Suppressor macrophage treated with lipopolysaccharide for 1 hour (primary cell): ENCODE measurements around the gene HMCES.

Experiments
- DNase-seq, 3 donors: peaks; one replicate each; pipeline ENCODE4 v3.0.0-alpha.2; 2020 to 2022

Gene HMCES, protein sequence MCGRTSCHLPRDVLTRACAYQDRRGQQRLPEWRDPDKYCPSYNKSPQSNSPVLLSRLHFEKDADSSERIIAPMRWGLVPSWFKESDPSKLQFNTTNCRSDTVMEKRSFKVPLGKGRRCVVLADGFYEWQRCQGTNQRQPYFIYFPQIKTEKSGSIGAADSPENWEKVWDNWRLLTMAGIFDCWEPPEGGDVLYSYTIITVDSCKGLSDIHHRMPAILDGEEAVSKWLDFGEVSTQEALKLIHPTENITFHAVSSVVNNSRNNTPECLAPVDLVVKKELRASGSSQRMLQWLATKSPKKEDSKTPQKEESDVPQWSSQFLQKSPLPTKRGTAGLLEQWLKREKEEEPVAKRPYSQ

DNA sequence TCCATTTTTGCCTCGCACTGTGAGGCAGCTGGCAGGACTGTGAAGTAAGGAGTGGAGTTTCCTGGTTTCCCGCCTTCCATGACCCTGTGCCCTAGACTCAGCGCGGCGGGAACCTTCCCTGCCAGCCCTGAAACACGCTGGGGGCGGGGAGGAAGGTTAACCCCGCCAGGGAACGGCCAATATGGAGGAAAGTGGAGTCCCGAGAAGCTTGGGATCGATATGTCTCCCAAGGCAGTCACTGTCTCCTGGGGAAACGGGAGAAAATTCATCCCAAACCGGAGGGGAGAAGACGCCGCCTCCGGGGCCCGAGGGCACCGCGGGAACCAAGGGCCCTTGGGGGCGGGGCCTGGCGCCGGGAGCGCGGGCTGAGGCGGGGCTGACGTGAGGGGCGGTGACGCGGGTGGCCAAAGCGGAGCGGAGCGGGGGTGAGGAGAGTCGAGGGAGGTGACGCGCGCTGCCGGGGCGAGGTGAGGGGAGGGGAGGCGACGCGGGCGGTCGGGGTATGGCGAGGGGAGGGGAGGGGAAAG lies at the start of gene HMCES:
Gene HMCES (plus strand): TSS at position 432 of the 527 bp plus-strand sequence. CDS start 863 bp downstream, outside the sequence.
- DNase-seq = peak; percentile 94 to 98 (median 96)

DNA sequence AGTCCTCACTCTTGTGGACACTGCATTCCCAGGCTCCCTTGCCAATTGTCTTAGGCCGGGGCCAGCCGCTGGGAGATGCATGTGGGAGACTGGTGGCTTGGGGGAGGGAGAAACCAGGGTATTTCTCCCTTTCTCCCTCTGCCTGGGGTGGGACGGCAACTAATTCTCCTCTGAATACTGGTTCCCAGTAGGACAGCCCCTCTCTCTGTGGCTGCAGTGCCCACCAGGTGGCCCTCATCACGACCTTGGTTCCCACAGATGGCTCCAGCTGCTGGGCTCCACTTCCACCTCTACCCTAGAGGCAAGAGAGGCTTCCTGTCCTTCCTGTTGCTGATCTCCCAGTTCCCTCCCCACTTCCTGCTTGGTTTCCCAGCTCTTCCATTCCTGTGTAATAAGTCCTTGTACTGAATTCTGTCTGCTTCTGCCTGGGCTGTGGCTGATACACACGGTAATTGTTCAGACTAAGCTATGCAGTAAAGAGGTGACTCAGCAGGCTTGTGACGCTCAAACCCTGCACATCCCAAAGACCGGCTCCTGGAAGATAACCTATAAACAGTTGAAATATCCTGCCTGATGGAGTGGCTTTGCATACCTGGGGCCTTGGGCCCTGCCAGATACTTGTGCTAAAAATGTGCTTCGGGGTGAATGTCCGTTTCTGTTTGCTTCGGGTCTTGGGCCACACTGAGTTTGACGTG lies 49.6 kb upstream of the HMCES start:
- peak; percentile 25 to 45 (median 37) for DNase-seq

DNA sequence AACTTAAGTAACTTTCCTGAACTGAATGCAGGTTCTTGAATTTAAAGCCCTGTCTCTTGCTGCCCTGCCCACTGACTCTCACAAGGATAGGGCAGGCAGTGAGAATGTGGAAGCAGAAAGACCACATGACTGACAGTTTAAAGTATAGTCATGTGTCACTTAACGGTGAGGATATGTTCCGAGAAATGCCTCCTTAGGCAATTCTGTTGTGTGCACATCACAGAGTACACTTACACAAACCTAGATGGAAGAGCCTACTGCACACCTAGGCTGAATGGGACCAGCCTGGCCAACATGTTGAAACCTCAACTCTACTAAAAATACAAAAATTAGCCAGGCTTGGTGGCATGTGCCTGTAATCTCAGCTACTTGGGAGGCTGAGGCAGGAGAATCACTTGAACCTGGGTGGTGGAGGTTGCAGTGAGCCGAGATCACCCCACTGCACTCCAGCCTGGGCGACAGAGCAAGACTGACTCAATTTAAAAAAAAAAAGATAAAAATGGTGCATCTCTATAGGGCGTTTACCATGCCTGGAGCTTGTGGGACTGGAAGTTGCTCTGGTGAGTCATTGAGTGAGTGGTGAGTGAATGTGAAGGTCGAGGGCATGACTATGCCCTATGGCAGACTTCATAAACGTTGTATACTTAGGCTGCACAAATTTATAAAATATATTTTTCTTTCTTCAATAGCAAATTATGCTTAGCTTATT lies 48.2 kb upstream of the HMCES start:
- DNase-seq = peak; percentile 82 to 95 (median 92)

DNA sequence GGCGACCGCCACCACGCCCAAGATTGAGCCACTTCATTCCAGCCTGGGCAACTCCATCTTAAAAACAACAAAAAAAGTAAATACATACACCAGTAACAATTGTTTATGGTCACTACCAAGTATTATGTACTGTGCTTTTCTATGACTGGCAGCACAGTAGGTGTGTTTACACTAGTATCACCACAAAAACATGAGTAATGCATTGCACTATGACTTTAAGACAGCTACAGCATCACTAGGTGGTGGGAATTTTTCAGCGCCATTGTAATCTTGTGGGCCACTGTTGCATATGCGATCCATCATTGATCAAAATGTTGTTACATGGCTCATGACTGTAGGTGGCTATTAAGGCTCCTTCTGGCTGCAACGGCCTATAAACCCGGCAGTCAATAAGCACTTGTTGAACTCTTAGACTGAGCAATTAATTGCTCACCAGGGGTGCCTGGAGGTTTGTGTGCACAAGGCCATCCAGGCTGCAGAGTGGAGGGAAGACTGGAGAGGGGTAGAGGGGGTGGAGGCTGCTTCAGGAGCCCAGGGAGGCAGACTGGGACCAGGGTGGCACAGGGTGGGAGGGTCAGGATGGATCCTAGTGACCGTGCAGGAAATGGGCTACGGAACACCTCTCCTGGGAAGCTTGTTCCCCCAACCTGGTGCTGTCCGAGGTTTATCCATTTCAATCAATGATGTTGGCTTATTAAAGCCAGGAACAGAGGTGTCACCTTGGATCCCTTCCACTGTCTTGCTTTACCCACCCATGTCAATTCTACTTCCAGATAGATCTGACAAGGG lies 47.1 kb upstream of the HMCES start:
- DNase-seq = peak in 1 of 3 donors; percentile 47

DNA sequence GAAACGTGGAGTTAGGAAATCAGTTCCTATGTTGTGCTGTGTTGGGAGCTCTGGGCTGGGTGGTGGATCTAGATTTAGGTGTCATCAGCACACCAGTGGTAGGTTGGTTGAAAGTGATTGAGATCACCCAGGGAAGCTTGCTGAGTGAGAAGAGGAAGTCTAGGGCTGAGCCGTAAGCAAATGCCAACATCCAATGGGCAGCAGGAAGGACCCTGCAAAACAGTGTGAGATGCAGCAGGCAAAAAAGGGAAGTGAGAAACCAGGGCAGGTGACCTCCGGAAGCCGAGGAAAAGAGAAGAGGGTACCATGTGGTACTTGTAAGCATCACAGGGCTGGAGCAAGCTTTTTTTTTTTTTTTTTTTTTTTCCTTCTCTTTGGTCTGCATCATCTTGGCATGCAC lies 45.1 kb upstream of the HMCES start:
- peak; percentile 79 to 90 (median 82) for DNase-seq

DNA sequence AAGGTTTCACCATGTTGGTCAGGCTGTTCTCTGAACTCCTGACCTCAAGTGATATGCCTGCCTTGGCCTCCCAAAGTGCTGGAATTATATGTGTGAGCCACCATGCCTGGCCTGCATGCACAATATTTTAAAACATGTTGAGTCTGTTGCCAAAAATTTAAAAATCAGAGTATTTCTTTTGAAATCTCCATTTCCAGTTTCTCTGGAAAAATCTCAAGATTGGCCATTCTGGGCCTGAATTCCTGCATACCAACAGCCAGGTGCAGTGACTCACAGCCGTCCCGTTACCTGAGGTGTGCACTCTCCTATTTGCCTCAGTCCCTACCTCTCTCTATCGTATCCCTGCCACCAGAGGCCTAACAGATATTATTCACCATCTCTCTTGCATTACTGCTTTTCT lies 44.2 kb upstream of the HMCES start:
- DNase-seq = no peak

DNA sequence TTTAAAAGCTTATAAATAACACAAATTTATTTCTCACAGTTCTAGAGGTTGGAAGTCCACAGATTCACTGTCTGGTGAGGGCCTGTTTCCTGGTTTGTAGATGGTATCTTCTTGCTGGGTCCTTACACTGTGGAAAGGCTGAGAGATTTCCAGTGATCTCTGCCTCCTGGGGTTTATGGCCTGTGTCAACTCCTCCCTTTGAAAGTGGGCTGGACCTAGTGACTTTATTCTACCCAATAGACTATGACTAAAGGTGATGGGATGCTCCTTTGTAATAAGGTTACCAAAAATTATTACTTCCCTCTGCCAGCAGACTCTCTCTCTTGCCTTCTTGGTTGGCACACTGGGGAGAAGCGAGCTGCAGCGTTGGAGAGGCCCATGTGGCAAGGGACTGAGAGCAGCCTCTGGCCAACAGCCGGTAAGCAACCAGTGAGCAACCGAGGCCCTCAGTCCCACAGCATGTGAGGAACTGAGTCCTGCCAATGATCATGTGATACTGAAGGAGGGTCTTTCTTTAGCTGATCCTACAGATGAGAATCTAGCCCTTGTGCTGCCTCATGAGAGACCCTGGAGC lies 43.2 kb upstream of the HMCES start:
- DNase-seq = no peak

DNA sequence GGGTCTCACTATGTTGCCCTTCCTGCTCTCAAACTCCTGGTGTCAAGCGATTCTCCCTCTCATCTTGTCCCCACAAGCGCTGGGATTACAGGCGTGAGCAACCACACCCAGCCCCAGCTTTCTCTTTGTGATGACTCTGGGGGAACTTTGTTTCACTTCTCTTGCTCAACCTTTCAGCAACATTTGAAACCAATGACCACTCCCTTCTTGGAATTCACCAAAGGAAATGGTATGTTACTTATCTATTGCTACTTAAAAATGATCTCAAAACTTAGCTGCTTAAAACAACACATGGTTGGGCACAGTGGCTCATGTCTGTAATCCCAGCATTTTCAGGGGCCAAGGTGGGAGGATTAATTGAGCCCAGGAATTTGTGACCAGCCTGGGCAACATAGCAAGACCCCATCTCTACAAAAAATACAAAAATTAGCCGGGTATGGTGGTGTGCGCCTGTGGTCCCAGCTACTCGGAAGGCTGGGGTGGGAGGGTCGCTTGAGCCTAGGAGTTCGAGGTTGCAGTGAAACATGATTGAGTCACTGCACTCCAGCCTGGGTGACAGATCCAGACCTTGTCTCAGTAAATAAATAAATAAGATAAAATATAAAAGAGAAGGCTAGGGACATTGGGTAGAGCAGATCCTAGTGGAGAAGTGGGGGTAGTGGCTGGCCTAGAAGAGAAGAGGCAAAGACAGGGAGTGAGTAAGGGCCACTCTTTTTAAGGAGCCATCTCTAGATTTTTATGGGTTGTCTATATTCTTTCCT lies 39.5 kb upstream of the HMCES start:
- peak; percentile 90 to 97 (median 96) for DNase-seq

DNA sequence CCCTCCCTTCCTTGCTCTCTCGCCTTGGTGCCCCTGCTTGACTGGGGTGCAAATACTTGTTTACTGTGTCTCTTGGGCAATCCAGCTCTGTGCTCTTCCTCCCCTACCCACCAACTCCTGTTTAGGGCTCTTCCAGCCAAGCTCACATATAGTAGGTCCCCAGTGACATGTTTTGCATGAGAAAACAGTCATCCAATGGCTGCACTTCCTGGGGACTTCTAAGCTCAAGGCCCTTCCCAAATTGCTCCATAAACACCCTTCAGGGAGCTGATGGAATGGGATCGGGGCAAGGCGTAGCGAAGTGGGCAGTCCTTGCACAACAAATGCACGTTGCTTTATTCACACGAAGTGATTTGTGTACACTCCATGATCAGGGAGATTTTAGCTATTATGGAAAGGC lies 38.7 kb upstream of the HMCES start:
- DNase-seq = peak; percentile 67 to 80 (median 77)

DNA sequence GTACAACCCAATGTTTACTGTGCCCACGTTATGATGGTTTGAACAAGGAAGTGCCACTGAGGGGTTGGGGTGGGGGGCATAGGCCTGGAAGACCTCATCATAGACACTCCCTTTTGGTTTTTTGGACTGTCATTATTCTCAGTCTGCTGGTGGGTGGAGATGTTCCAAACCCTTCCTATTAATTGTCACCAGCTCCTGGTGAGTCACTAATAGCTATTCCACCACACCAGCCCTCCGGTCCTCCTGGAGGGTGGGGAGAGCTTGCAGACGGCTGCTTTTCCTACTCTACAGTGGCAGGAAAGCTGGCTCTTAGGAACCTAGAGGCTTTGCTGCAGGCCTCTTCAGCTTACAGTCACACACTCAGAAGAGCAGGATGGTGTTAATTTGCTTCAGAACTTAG lies 38.2 kb upstream of the HMCES start:
- DNase-seq = peak; percentile 76 to 78 (median 78)

DNA sequence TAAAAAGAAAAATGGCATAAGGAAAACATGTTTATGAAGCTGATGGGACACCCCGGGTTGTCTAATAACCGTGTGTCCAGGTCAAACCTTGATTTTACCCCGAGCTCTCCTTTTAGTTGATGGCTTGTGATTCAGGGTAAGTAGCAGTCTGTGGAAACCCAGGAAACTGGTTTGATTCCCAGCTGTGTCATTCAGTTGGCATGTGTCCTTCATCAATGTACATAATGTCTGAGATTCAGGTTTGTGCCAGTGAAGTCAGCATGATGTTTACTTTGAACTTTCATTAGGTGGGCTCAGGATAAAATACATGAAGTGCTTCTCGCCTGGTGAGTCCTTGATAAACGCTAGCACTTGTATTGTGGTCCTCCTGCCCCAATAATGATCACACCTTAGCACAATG lies 33.5 kb upstream of the HMCES start:
- no peak for DNase-seq

DNA sequence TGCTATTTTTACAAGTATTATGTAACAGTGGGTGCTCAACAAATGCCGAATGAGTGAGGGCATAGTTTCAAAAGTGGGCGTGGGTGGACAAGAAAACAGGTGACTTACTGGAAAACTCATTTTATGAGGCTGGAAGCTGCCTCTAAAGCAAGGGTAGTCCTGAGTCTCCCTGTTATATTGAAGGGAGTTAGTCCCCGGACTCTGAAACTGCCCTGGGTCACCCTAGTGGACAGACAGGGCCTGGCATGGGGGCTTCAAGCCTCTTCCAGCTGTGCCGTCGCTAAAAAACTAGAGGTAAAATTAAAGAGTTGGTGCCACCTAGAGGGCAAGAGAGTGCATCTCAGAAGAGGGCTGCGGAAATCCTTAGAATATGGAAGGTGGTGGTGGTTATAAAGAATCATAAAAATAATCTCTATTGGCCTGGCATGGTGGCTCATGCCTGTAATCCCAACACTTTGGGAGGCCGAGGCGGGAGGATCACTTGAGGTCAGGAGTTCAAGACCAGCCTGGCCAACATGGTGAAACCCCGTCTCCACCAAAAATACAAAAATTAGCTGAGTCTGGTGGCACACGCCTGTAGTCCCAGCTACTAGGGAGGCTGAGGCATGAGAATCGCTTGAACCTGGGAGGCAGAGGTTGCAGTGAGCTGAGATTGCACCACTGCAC lies 32.9 kb upstream of the HMCES start:
- peak; percentile 94 to 97 (median 97) for DNase-seq

DNA sequence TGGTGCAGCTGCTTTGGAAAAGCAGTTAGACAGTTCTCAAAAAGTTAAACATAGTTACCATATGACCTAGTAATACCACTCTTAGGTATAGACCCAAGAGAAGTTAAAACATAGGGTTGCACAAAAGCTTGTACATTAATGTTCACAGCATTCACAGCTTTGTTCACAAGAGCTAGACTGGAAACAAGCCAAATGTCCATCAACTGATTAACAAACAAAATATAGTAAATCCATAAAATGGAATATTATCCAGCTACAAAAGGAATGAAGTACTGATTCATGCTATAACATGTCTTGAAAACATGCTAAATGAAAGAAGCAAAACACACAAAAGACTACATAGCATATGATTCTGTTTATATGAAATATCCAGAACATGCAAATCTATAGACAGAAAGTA lies 32.0 kb upstream of the HMCES start:
- DNase-seq = no peak

DNA sequence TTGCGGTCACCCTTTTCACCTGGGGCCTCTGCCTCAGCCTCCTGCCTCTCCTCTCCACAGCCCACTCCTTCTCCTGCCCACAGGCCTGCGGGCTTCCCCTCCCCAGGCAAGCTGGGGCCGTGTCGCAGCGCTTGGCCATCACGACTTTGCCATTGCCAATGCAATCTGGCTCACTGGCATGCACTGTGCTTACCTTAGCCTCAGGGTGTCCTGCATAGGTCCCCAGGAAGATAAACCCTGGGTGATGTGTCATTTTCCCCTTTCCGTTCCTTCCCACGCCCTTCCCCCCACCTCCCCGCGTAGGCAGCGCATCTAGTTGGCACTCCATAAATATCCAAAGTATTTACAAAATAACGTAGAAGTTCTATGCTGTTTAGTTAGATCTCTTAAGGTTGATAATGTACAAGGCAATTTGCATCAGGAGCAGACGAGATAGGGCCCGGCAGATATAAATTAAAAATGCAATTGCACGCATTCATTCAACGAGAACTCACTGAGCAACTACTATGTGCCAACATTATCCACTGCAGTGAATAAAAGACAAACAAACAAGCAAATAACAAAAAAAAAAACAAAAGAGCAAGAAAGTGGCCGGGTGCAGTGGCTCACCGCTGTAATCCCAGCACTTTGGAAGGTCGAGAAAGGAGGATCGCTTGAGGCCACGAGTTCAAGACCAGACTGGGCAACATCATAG lies 30.2 kb upstream of the HMCES start:
- DNase-seq = no peak

DNA sequence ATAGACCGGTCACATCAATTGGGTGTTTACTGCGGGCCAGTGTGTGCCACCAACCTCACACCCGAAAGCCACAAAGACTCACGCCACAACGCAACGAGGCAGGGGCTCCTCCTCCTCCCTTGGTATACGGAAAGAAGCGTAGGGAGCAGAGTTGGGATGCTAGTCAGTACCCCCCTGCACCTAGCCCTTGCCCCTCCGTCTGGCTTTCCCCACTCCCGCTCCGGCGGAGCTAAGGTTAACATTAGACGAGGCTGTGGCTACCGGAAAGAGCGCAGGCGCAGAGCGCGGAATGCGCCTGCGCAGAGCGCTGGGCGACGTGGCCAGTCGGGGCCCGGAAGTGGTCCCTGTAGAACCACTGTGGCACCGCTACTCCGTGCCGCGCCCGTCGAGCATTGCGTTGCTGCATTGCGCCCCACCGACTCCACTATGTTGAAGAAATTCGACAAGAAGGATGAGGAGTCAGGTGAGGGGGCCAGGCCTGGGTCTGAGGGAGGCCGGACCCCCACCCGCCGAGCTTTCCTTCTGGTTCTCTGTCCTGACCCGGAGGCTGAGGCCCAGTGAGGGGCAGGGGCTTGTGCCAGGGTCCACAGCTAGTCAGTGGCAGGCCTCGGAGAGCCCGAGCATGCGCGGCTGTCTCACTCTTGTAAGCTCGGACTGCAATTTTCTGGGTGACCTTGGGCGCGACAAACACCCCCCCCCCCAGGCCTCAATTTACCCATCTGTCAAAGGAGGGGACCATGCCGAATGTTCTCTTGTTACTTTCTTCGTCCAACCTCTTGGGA lies 29.2 kb upstream of the HMCES start, which contains the start of gene COPG1:
Gene COPG1 (plus strand): TSS at position 323 of the 782 bp plus-strand sequence. CDS start 104 bp downstream, at position 427.
- peak; percentile 94 to 96 (median 96) for DNase-seq

DNA sequence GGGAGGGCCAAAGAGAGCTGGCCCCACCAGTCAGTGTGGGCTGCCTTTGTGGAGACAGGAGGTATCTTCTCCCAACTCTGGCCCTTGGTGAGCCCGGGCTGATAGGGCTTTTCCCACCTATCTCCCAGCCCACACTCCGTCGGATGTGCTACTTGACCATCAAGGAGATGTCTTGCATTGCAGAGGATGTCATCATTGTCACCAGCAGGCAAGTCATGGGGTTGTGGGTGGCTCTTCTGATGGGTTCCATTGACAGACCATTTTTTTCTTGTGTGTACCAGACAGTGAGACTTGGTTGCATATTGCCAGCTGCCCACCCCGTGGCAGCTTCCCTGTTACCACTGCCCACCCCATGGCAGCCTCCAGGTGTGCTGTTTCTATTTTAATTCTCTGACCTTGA lies 25.9 kb upstream of the HMCES start:
- peak in 1 of 3 donors; percentile 66 for DNase-seq

DNA sequence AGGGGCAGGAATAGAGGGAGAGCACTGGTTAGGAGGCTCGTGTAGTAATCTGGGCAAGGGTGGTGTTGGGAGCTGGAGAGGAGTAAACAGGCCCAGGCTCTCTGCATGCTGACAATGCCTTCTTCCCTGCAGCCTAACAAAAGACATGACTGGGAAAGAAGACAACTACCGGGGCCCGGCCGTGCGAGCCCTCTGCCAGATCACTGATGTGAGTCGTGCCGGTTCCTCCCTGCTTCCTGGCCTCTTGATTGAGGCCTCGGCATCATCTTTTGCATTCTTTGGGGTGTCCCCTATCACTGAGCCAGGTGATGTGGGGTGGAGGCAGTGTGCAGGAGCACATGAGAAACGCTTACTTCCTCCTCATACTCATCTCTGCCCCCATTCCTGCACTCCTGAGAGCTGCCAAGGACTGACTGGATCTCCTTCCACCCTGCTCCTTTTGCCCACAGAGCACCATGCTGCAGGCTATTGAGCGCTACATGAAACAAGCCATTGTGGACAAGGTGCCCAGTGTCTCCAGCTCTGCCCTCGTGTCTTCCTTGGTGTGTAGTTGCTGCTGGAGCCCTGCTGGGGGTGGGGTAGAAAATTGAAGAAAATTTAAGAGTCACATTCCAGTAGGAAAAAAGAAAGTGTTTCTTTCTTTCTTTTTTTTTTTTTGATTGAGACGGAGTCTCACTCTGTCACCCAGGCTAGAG lies 24.0 kb upstream of the HMCES start:
- DNase-seq = no peak

DNA sequence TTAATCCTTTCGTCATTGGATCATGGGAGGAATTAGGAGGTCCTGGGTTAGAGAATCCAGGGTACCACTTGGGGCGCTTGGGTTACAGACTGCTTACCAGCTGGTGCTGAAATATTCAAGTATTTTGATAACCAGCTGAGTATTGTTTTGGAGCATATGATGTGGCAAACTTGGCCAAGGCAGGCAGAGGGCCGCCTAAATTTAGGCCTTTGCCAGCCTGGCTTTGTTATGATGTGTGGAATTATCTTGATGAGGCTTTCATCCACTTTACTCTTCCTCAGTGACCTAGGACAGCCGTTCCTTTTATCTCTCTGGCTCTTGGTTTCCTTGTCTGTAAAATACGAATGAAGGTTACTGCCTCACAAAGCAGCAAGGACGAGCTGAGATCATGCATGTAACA lies 22.4 kb upstream of the HMCES start:
- no peak for DNase-seq

DNA sequence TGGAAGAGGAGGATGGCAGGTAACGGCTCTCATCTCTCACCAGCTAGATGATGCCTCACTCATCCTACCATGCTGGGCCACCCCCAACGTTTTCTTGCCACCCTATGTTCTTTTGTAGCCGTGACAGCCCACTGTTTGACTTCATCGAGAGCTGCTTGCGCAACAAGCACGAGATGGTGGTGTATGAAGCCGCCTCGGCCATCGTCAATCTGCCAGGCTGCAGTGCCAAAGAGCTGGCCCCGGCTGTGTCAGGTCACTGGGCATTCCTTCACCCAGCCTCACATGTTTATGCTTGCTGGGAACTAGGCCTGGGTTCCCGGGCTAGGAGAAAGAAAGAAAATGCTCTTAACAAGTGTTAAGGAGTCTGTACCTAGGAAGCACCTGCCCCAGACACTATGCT lies 21.1 kb upstream of the HMCES start:
- DNase-seq = no peak
